IPS-18c (cell line): ENCODE results near the gene DLGAP1.

Source experiments
- H3K4me3 ChIP-seq: 2 replicates; pipeline ENCODE4 v1.7.0; 2013; ENCODE audit warnings: low read depth, mild to moderate bottlenecking, low read length, moderate library complexity; ENCODE audit not compliant: insufficient read depth
- H3K9me3 ChIP-seq: one replicate; pipeline ENCODE4 v1.6.1; 2013; ENCODE audit warnings: mild to moderate bottlenecking, low read length, moderate library complexity; ENCODE audit not compliant: control insufficient read depth, insufficient read depth

DLGAP1 gene

DNA sequence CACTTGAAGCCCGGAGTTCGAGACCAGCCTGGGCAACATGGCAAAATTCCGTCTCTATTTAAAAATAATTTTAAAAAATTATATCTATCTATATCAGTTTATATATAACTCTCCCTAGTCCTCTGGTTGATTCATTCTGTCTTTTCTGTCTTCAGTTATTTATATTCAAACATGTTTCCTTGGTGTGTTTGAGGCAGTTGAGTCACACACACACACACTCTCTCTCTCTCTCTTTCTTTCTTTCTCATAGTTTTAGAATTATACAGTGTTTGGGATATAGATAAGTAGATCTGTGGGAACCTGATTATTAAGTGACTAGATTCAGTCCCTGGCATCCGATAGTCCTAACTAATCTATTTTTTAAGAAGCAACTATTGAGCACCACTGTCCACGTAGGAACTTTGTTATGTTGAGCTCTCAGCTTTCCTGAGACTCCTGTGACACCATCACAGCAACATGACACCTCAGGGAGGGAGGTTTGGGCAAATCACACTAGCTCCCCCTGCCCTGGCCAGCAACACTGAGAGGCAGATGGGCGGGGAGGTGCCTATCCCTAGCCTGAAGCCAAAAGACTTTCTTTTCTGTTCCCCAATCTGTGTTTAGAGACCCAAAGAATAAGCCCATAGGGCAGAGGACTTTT lies 482.7 kb downstream of the DLGAP1 start:
- H3K9me3 ChIP-seq, result no peaks in the 10 kb centered on the region
- no peak overlapping the region for H3K4me3 ChIP-seq

DNA sequence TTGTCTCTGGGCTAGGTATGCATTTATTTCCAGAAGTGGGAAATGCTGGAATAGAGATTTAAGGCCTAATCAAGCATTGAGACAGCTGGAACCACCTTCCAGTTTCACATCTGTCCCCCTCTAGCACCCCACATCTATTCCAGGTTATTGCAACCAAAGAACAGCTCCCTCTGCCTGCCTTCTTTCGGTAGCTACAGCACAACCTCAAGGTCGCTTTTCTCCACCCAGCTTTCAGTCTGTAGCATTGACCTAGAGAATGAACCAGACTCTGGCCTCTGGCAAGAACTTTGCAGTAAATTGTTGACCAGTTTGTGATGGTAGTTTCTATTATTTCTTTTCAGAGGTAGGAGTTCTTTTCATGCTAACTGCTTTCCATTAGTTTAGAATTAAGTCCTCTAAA lies 484.2 kb downstream of the DLGAP1 start:
- H3K4me3 ChIP-seq, result no peak overlapping the region
- H3K9me3 ChIP-seq, result no peaks in the 10 kb centered on the region

DNA sequence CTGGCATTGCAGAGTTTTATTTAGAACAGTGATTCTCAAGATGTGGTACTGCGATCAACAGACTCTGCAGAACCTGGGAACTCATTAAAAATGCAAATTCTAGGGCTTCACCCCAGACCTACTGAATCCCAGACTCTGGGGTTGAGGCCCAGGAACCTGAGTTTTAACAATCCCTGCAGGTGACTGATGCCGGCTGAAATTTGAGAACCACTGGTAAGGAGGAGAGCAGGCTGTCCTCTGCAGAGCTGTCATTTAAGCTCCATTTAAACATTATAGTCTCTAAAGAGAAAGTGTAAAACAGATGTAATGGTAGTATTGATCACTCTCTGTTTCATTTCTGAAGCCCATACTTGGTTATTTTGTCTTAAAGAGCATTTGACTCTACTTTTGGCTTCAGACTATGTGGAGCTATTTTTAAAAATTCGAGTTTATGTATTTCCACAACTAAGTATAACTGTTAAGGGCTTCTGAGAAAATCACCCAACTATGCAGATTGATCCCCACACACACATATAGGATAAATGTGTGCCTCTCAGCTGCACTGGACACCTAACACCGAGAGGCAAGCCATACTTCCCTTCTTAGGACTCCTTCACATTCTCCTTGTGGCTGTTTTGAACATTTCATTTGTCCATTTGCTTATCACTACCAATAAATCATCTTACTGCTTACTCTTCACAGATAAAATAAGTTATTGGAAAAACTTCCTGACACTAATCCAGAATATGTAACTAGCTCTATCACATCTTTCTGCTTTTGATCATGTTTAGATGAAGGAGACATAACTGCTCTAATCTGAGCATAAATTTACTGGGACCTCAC lies 487.5 kb downstream of the DLGAP1 start:
- H3K9me3 ChIP-seq, result no peaks in the 10 kb centered on the region
- no peak overlapping the region for H3K4me3 ChIP-seq

DNA sequence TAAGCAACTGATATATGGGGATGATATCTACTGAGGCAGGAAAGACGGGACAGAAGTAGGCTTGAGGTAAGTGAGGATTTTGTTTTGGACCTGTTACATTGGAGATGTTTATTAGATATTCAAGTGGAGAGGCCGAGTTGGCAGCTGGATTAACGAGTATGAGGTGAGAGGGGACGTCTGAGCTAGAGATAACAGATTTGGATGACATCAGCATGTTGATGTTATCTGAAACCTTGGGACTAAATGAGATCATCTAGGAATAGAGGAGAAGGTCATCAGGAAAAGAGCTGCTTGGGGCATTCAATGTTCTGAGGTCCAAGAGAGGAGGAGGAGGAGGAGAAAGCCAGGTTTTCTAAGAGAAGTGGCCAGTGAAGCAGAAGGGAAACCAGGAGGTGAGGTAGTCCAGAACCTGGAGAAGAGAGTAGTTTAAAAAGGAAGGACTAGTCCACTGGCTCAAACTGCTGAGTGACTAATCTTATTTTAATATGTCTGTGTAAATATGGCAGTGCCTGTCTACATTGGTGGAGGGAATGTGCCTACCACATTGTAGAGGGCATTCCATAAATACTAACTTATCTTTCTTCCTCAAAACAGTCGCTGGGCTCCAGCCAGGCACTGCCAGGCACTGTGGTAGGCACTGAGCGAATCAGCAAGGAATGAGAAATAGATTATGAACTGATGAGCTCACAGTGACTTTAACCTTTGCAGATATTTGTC lies 488.3 kb downstream of the DLGAP1 start:
- no peaks in the 10 kb centered on the region for H3K9me3 ChIP-seq
- no peak overlapping the region for H3K4me3 ChIP-seq

DNA sequence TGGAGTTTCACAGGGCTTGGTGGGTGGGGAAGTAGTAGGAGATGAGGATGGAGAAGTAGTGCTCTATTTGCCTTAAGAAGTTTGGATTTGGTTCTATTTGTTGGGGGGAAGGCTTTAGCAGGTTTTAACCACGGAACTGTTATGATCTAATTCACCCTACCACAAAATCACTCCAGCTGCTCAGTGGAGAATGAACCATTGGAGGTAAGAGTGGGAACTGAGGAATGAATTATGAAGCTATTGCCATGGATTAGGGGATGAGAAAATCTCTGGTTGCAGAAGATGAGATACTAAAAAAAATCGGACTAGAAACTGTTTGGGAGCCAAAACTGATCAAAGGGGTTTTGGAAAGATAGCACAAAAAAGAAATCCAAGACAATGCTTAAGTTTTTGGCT lies 488.9 kb downstream of the DLGAP1 start:
- H3K4me3 ChIP-seq, result no peak overlapping the region
- H3K9me3 ChIP-seq, result no peaks in the 10 kb centered on the region

DNA sequence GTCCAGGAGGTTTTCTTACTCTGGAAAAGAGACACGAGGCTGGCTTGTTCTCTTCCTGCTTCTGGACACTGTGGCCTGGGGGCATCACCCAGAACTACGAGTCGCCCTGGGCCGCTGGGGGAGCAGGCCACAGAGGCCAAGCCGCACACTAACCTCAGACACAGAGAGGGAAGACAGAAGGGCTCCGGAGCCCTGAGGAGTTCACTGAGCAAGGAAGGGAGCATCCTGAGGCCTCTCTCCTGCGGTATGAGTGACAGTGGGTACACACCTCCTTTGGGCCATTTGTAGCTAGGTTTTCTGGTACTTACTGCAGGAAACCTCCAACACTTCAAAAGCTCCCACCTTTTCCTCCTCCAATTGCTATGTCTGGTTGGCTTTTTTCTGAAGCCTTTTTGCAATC lies 494.1 kb downstream of the DLGAP1 start:
- H3K4me3 ChIP-seq, result no peak overlapping the region

DNA sequence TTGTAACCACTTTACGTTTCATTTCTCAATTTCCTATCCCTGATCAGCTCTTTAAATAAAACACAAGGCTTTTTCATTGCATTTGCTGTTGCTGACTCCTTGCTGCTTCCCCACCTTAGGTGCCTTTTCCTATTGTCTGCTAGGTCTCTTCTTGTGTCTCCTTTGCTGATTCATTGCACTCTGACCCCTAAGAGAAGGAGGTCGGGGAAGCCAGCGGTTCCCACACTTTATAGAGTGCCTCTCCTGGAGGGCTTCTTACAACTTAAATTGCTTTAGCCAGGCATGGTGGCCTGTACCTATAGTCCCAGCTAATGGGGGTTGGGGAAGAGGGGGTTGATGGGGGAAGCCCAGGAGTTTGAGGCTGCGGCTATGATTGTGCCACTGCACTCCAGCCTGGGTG lies 495.0 kb downstream of the DLGAP1 start:
- Histone ChIP-seq H3K9me3 (no peaks in the 10 kb centered on the region), H3K4me3 (no peak overlapping the region)

More for the DNA sequence above, 494.1 kb downstream of the DLGAP1 start:
- H3K9me3 ChIP-seq, result no peaks in the 10 kb centered on the region

DNA sequence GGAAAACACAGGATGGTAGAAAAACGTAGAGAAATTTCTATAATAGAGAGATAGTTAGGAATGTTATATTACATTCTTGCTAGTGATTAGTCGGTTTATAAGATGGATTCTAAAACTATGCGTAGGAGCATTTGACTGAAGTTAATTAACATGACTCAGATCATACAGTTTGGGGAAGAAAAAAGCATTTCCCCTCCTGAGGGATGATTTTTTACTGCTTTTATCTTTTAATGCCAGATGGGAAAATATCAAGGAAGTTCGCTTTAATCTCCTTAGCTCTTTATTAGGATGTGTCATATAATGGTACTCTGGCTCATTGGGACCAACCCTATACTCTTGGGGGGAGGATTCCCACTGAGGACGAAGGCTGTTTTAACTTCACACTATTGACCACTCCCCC lies 503.1 kb downstream of the DLGAP1 start:
- Histone ChIP-seq H3K9me3 (no peaks in the 10 kb centered on the region), H3K4me3 (no peak overlapping the region)

DNA sequence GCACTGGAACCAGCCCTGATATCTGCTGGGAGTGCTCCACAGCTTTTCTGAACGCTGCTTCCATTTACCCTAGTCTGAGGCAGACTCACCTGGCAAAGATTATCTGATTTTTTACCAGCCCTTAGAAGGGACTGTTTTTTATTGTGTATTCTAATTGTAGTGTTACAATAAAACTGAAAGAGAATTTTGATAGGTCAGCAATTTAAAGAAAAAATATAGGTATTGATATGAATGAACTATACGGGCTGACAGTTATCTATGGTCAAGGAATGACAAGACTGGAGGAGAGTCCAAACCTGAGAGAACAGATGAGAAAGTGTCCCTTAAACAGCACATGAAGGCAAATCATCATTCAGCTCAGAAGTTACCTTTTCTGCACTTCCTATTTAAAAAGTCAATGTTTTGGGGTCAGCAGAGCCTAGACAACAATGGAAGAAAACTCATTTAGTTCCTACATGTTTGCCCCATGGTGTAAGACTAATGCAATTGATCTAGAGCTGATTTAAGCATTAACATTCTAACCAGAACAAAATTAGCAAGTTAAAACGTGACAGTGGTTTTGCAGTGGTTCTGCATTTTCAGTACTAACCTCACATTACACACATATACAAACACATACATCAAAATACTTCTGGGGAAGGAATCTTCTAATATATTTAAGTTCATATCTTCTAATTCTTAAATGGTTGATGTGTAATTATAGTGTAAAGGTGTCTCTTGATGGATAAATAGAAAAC lies 504.3 kb downstream of the DLGAP1 start:
- H3K9me3 ChIP-seq, result no peaks in the 10 kb centered on the region
- H3K4me3 ChIP-seq, result no peak overlapping the region

DNA sequence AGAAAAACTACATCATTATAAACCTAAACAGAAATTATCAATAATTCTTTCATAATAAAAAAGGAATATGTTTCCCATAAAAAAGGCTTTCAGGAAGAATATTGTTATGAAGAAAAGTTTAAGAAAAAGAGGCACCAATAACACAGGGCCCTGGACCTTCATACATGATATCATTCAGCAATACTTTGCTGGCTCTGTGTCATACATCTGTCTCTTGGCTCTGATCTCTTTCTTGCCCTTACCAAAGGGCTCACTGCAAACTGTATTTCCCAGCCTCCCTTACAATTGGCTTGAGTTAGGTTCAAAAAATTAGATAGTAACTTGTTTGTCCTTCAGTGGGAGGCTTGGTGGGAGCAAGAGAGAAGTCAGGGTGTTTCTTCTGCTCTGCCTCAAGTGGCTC lies 506.1 kb downstream of the DLGAP1 start:
- Histone ChIP-seq H3K9me3 (no peaks in the 10 kb centered on the region), H3K4me3 (no peak overlapping the region)

DNA sequence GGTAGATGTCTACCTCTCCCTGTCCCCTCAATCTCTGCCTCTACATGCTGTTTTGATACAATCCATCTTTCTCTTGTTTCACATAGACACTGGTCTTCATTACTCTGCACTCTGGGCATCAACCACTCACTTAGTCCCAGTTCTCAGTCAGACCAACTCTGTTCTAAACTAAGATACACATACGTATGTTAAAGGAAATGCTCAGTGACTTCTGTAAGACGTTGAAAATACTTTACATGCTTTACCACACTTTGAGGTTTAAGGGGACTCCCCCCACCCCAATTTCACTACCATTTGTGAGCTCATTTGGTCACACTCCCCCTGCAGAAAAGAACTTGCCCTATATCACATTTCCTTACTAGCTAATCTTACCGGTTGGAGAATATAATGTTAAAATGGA lies 507.7 kb downstream of the DLGAP1 start:
- no peak overlapping the region for H3K4me3 ChIP-seq
- no peaks in the 10 kb centered on the region for H3K9me3 ChIP-seq

DNA sequence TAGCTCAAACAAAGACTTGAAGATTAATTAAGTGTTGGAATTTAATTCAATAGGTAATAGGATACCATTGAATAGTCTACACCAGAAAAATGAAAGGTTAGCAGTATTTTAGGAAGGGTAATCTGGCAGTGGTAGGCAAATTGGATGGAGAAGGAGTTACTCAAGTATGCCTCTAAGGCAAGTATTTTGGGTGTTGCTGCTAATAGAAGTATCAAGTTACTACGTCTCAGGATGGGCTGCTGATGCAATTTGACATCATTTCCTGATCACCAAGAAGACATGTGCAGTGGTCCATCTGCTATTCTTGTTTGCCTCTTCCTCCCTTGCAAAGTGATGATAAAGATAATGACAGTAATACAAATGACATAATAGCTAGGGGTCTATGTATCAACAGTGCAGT lies 519.8 kb downstream of the DLGAP1 start:
- no peaks in the 10 kb centered on the region for H3K9me3 ChIP-seq
- H3K4me3 ChIP-seq, result no peak overlapping the region

DNA sequence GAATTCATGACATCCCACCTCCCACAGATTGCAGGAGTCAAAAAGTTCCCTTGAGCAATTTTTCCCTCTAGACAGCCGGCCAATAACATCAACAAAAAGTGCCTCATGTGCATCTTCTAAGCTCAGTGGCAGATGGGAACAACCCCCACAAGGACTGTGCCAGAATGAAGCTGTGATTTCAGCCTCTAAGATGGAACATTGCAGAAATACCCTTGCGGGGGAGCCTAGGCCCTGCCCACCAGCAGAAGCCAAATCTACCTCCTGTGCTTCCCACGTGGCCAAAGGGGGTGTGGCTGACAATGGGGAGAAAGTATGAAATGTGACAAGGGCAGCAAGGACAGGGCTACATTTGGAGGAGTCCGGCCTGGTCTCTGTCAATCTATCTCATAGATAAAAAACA lies 522.8 kb downstream of the DLGAP1 start:
- Histone ChIP-seq H3K4me3 (no peak overlapping the region), H3K9me3 (no peaks in the 10 kb centered on the region)

DNA sequence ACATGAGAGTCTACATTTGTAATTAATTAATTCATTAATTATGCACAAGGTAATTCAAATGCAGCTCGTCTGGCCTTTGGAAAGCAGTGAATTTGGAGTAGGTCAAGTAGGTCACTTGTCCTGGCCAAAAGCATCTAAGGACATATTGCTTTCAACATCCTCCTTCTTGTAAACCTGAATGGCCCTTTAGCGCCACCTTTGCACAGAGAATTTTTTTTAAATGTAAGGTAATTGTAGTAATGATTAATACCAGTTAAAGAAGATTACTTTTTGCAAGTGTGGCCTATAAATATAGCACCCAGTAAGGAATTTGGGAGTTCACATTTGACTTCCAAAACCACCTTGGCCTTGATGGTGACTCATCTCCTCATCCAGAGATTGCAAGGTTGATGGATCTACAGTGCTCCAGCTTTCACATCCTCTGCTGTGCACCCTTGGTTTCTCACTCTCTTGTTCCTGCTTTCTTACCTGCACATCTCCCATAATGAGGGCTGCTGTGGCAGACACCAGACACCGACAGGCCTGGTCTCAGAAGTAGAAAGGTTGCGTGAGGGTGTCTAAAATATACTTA lies 523.5 kb downstream of the DLGAP1 start:
- no peaks in the 10 kb centered on the region for H3K9me3 ChIP-seq
- H3K4me3 ChIP-seq, result no peak overlapping the region

DNA sequence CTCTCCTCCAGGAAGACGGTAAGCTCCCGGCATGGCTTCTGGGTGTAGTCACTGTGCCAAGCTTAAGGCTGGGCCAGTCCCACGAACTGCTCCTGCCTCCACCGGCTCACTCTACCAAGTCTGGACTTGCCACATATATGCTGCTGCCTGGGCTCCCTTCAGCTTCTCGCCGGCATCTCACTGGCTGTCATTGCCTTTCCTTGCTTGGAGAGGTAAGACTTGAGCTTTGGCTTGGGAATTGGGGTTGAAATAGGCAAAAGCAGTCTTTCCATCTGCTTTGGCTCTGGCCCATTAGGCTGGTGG lies 524.1 kb downstream of the DLGAP1 start:
- H3K9me3 ChIP-seq, result no peaks in the 10 kb centered on the region
- H3K4me3 ChIP-seq, result no peak overlapping the region

DNA sequence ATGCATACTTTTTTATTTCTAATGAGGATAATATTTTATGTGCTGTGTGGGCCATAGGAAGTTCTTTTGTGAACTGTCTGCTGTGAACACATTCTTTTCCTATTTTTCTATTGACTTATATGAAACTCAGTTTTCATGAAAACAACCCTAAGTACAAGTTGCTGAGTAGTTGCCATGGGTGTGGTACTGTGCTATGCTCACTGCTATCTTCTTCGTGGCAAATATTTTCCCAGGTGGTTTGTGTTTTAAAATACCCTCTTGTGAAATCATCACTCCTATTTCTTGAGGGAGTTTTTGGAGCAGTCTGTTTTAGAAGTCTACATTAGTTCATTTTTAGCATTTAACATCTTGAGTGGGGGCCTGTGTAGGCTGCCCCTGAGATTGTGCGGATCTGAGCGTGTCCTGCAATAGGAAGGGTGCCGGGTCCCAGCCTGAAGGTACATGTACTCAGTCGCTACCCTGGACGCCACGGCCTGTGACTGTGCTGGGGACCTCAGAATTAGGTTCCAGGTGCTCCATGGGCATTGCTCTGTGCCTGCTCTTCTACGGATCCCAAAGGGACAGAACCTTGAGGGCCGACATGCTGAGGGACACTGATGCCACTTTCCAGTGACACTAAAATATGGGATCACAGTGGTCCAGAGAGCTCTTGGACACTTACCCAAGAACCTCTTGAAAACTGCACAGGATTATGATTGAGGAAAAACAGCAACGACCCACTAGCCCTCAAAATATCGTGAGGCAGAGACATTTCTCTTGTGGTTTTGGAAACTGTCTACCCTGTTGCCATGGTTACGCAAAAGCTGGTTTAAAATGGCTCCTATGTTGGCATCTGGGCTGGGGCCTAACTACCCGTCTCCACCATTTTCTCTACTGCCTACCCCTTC lies 524.7 kb downstream of the DLGAP1 start:
- H3K4me3 ChIP-seq, result no peak overlapping the region

DNA sequence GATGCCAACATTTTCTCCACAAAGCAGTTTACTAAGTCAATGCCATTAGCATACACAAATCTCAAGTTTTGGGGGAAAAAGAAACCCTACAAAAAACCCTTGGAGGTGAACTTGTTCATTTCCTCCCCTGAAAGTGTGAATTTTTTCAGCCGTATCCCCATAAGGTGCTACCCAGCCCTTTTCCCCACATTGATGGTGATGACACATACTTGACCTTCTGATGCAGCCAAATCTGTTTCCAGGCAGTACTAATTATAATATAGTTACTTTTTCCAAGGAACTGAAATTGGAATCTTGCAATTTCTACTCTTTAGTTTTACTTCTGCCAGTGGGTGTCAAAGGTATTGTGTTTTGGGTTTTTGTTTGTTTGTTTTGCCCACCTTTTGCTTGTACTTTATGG lies 530.7 kb downstream of the DLGAP1 start:
- no peaks in the 10 kb centered on the region for H3K9me3 ChIP-seq

More for the DNA sequence above, 524.7 kb downstream of the DLGAP1 start:
- no peaks in the 10 kb centered on the region for H3K9me3 ChIP-seq

More for the DNA sequence above, 530.7 kb downstream of the DLGAP1 start:
- no peak overlapping the region for H3K4me3 ChIP-seq
